GM12878 (cell line): ENCODE measurements around the gene LTC4S. TPM values are rescaled to one million over a fixed set of nuclear protein-coding genes. Genes with fewer than 3 reads are reported as not detected.

Experiments used
- ATAC-seq: fragments of 200-7000 bp; cut with Tn5 transposase; 3 replicates; pipeline ENCODE4 v1.9.1; 2020; ENCODE audit warnings: mild to moderate bottlenecking, moderate library complexity
- BruUV-seq: library from RNA; stranded (reverse); fragments of 400-500 nt; replicated peaks from 2 replicates; lab custom pipeline; 2021; lab: Mats Ljungman, UMichigan
- CTCF ChIA-PET: fragments of 300-600 bp; sonication (Branson Sonifier 250); formaldehyde crosslinking; extraction: SDS; loops from one replicate; lab custom pipeline; 2021; ENCODE audit warnings: inconsistent platforms; lab: Yijun Ruan, JAX
- POLR2A ChIA-PET: fragments of 350-600 bp; formaldehyde crosslinking; extraction: SDS; loops from one replicate; lab custom pipeline; 2021; ENCODE audit warnings: inconsistent platforms; lab: Charles Lee
- RAD21 ChIA-PET: fragments of 300-600 bp; sonication (Branson Sonifier 250); formaldehyde crosslinking; loops from one replicate; lab custom pipeline; 2023; ENCODE audit warnings: antibody characterized with exemption; ENCODE audit not compliant: unreplicated experiment; lab: Charles Lee
- SMC1A ChIA-PET: fragments of 300-600 bp; sonication (Branson Sonifier 250); formaldehyde crosslinking; loops from one replicate; lab custom pipeline; 2023; ENCODE audit not compliant: unreplicated experiment, uncharacterized antibody; lab: Charles Lee
- DNase-seq: peaks from one replicate; pipeline ENCODE4 v3.0.0-alpha.2; 2011; ENCODE audit warnings: low read depth, low spot score
- FAIRE-seq: peaks from 3 replicates; lab custom pipeline; 2011; peaks lifted over from hg19 to GRCh38; lab: Jason Lieb, UNC
- H2AFZ ChIP-seq: 2 replicates; pipeline ENCODE4 v1.6.0; 2011; ENCODE audit warnings: low read depth, low read length, control low read depth; ENCODE audit not compliant: control insufficient read depth
- H3K27ac ChIP-seq: 2 replicates; pipeline ENCODE4 v1.5.1; 2011; ENCODE audit warnings: control low read depth; ENCODE audit not compliant: control insufficient read depth, insufficient read depth
- H3K27me3 ChIP-seq, 2 experiments: replicated peaks in 1 of 2; 2 replicates each; pipeline versions ENCODE4 v1.6.0 to v1.6.1; 2011; ENCODE audit warnings: low read length in 1 of 2; ENCODE audit not compliant: control insufficient read depth in 2 of 2, insufficient read depth in 2 of 2
- H3K36me3 ChIP-seq, 2 experiments: 2 replicates each; pipeline ENCODE4 v1.5.1; 2011; ENCODE audit warnings: low read length in 1 of 2; ENCODE audit not compliant: control insufficient read depth in 2 of 2, insufficient read depth in 2 of 2
- H3K4me1 ChIP-seq: 2 replicates; pipeline ENCODE4 v1.6.1; 2011; ENCODE audit warnings: mild to moderate bottlenecking, low read length, moderate library complexity, mixed read lengths; ENCODE audit not compliant: control insufficient read depth, insufficient read depth
- H3K4me2 ChIP-seq: 2 replicates; pipeline ENCODE4 v1.6.0; 2011; ENCODE audit warnings: control low read depth; ENCODE audit not compliant: control insufficient read depth, insufficient read depth
- H3K4me3 ChIP-seq: fragments of 200-600 bp; sonication (generic); 2 replicates; pipeline ENCODE4 v1.5.1; 2016
- H3K79me2 ChIP-seq: 2 replicates; pipeline ENCODE4 v1.6.0; 2011; ENCODE audit warnings: low read length; ENCODE audit not compliant: control insufficient read depth, insufficient read depth
- H3K9ac ChIP-seq: 2 replicates; pipeline ENCODE4 v1.8.0; 2011; ENCODE audit warnings: low read length, control low read depth, mixed read lengths; ENCODE audit not compliant: control insufficient read depth, insufficient read depth
- H3K9me3 ChIP-seq: replicated peaks from 3 replicates; pipeline ENCODE4 v1.5.1; 2011; ENCODE audit warnings: mild to moderate bottlenecking, low read length; ENCODE audit not compliant: control insufficient read depth, insufficient read depth
- H4K20me1 ChIP-seq: 2 replicates; pipeline ENCODE4 v1.6.0; 2011; ENCODE audit not compliant: control insufficient read depth, insufficient read depth
- ATF3 ChIP-seq: IDR thresholded peaks from 2 replicates; pipeline ENCODE4 v1.6.1; 2011; ENCODE audit warnings: low read depth, mild to moderate bottlenecking, low read length, moderate library complexity, borderline replicate concordance; ENCODE audit errors: extremely low read depth
- CUX1 ChIP-seq: IDR thresholded peaks from 2 replicates; pipeline ENCODE4 v1.6.1; 2012; ENCODE audit warnings: improper control_type of control experiment, low read depth, low read length; ENCODE audit not compliant: insufficient replicate concordance
- E4F1 ChIP-seq: fragments of 450-650 bp; IDR thresholded peaks from 2 replicates; pipeline ENCODE4 v1.6.1; 2018; ENCODE audit warnings: borderline replicate concordance, mild to moderate bottlenecking; ENCODE audit not compliant: partially characterized antibody
- JUND ChIP-seq: IDR thresholded peaks from 2 replicates; pipeline ENCODE4 v1.6.1; 2012; ENCODE audit warnings: low read depth, mild to moderate bottlenecking, low read length, improper control_type of control experiment, moderate library complexity
- MYC ChIP-seq: IDR thresholded peaks from 2 replicates; pipeline ENCODE4 v1.6.1; 2011; ENCODE audit warnings: mild to moderate bottlenecking, low read length, moderate library complexity, inconsistent platforms; ENCODE audit not compliant: insufficient read depth, insufficient replicate concordance, insufficient read length, severe bottlenecking
- POLR2A ChIP-seq: IDR thresholded peaks from 2 replicates; pipeline ENCODE4 v1.6.1; 2011; ENCODE audit warnings: low read depth, mild to moderate bottlenecking, low read length
- REST ChIP-seq: IDR thresholded peaks from 2 replicates; pipeline ENCODE4 v1.6.1; 2012; ENCODE audit warnings: mild to moderate bottlenecking, low read depth, low read length
- STAT3 ChIP-seq: IDR thresholded peaks from 2 replicates; pipeline ENCODE4 v1.6.1; 2011; ENCODE audit warnings: low read depth, low read length, improper control_type of control experiment
- WGBS: methylation state at CpG from one replicate; pipeline ENCODE4 v1.1.6; 2016; ENCODE audit warnings: low lambda C conversion rate; ENCODE audit not compliant: insufficient replicate concordance, insufficient coverage; ENCODE audit errors: missing lambda C conversion rate; 5-methylcytosine and 5-hydroxymethylcytosine counted together
- in situ Hi-C: fragments of 300-500 bp; cut with MboI; formaldehyde crosslinking; loops from 9 replicates; pipeline ENCODE4 v1.14.3; 2018; ENCODE audit warnings: mixed read lengths
- intact Hi-C: fragments of 100-400 bp; cut with micrococcal nuclease; formaldehyde crosslinking; loops from one replicate; pipeline ENCODE4 v1.14.2; 2022; ENCODE audit not compliant: unreplicated experiment
- polyA plus RNA-seq, 11 experiments: library from polyadenylated mRNA; depleted of rRNA in 4 of 11; unstranded in 6 of 11; stranded (reverse) in 5 of 11; fragments of >200 nt; fragmentation: Nextera tagmentation in 4 of 11; fragmentation: Illumina TruSeq in 1 of 11; extraction: Ambion mirVana in 4 of 11; extraction: Trizol in 1 of 11; gene quantifications; 1 replicate in 1 of 11; 2 replicates in 10 of 11; pipeline versions ENCODE4 v1.2.1 to v1.2.3, GENCODE V29; 2011 to 2016; ENCODE audit warnings: inconsistent platforms in 2 of 11, missing spikeins in 2 of 11, low read depth in 1 of 11
- total RNA-seq, 4 experiments: library from RNA; depleted of rRNA in 3 of 4; stranded (reverse); fragments of >200 nt in 3 of 4; fragmentation: Illumina TruSeq in 1 of 4; extraction: Trizol in 1 of 4; gene quantifications; 2 replicates each; pipeline versions ENCODE4 v1.2.1 to v1.2.3, GENCODE V29; 2013 to 2021

LTC4S gene
- total and polyA plus RNA-seq, 10 of the 15 experiments (the other 5 are each of a cell fraction or from before 2014, with no cell fraction given) = 0.78 to 3.6 (median 1.8) TPM; not detected in 5

- in situ Hi-C loops (no loop called here), intact Hi-C loops (no loop called here)
- Histone ChIP-seq H3K27me3 (no peaks in the 10 kb centered on the region), H3K27ac (no peak overlapping the region), H3K36me3 (peaks cover 32 to 37% of the 10 kb centered on the region in 2 experiments), H4K20me1 (no peaks in the 10 kb centered on the region), H3K4me2 (no peak overlapping the region), H3K9ac (no peak overlapping the region), H3K4me1 (peaks cover 9% of the 10 kb centered on the region), H2AFZ (no peak overlapping the region), H3K79me2 (no peaks in the 10 kb centered on the region), H3K4me3 (no peak overlapping the region), H3K9me3 (no peaks in the 10 kb centered on the region)
- ATAC-seq (no peak), FAIRE-seq (no peak), DNase-seq (no peak)
- ChIA-PET POLR2A (no interaction called here), CTCF (no interaction called here), SMC1A (interaction anchor here (1.2 kb wide), 1 partner anchor 12 kb away, joined by 3 read pairs; no protein-coding TSS in a partner anchor), RAD21 (no interaction called here)
- WGBS = 85% methylated on average over 8 of the region's 8 CpGs
- BruUV-seq = no TSS peak
- TF ChIP-seq CUX1 = no peak
- no peak for TF ChIP-seq STAT3
- TF ChIP-seq POLR2A = no peak
- no peak for TF ChIP-seq E4F1
- TF ChIP-seq ATF3 = no peak
- no peak for TF ChIP-seq REST
- no peak for TF ChIP-seq MYC
- no peak for TF ChIP-seq JUND
These were observed 40.3 kb downstream of the LTC4S start for GRCh38 chr5:179834120-179834519.
